PC-9 (cell line): ENCODE results near the gene SELPLG.

Experiments used
- EZH2 ChIP-seq: fragments of 200-600 bp; sonication (generic); IDR thresholded peaks from 2 replicates; pipeline ENCODE4 v1.8.0; 2017; ENCODE audit warnings: antibody characterized with exemption, low read depth
- TF ChIP-seq, protein P1 (sequence below): fragments of 200-600 bp; sonication (generic); conservative IDR thresholded peaks from 2 replicates; pipeline ENCODE4 v1.6.1; 2017; ENCODE audit warnings: mixed run types, antibody characterized with exemption, mild to moderate bottlenecking, moderate library complexity

GRCh38 chr12:108633081-108633533 lies 587 bp downstream of the SELPLG start:
- TF ChIP-seq, protein P1, sequence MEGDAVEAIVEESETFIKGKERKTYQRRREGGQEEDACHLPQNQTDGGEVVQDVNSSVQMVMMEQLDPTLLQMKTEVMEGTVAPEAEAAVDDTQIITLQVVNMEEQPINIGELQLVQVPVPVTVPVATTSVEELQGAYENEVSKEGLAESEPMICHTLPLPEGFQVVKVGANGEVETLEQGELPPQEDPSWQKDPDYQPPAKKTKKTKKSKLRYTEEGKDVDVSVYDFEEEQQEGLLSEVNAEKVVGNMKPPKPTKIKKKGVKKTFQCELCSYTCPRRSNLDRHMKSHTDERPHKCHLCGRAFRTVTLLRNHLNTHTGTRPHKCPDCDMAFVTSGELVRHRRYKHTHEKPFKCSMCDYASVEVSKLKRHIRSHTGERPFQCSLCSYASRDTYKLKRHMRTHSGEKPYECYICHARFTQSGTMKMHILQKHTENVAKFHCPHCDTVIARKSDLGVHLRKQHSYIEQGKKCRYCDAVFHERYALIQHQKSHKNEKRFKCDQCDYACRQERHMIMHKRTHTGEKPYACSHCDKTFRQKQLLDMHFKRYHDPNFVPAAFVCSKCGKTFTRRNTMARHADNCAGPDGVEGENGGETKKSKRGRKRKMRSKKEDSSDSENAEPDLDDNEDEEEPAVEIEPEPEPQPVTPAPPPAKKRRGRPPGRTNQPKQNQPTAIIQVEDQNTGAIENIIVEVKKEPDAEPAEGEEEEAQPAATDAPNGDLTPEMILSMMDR: no peak
- no peak for TF ChIP-seq EZH2
